H1 (cell line): ENCODE measurements around the gene RPL7A. TPM values are rescaled to one million over a fixed set of nuclear protein-coding genes. Genes with fewer than 3 reads are reported as not detected.

Experiments
- CHD2 ChIP-seq: IDR thresholded peaks from 2 replicates; pipeline ENCODE4 v1.6.1; 2012; ENCODE audit warnings: low read length, improper control_type of control experiment
- JUND ChIP-seq: IDR thresholded peaks from 2 replicates; pipeline ENCODE4 v1.6.1; 2011; ENCODE audit warnings: mild to moderate bottlenecking, improper control_type of control experiment, low read length
- SIX5 ChIP-seq: IDR thresholded peaks from 2 replicates; pipeline ENCODE4 v1.6.1; 2011; ENCODE audit warnings: mild to moderate bottlenecking, low read depth, low read length
- SUZ12 ChIP-seq: fragments of 200-600 bp; sonication (generic); IDR thresholded peaks from 2 replicates; pipeline ENCODE4 v1.6.1; 2012; ENCODE audit warnings: mild to moderate bottlenecking, inconsistent platforms, low read length, moderate library complexity, mixed read lengths
- TBP ChIP-seq: IDR thresholded peaks from 2 replicates; pipeline ENCODE4 v1.6.1; 2011; ENCODE audit warnings: low read depth, low read length, improper control_type of control experiment
- polyA plus RNA-seq, 7 experiments: library from polyadenylated mRNA; depleted of rRNA in 3 of 7; stranded (reverse) in 5 of 7; unstranded in 2 of 7; fragments of >200 nt in 5 of 7; fragments of 200-250 nt in 2 of 7; gene quantifications; 1 replicate in 5 of 7; 2 replicates in 1 of 7; 4 replicates in 1 of 7; pipeline versions ENCODE4 v1.2.1 to v1.2.3, GENCODE V29; 2011 to 2013; ENCODE audit warnings: missing spikeins in 2 of 7, mixed read lengths in 2 of 7
- total RNA-seq: library from RNA; stranded (reverse); fragmentation: NEBNext Ultra II Directional; extraction: Animal tissue kit (Norgen Biotek cat#: 25700); gene quantifications from 2 replicates; pipeline ENCODE4 v1.2.1, GENCODE V29; 2021
- TF ChIP-seq, protein P1 (sequence below): fragments of 300-600 bp; sonication (generic); IDR thresholded peaks from 2 replicates; pipeline ENCODE4 v1.7.1; 2012; ENCODE audit warnings: low read length, moderate library complexity, mild to moderate bottlenecking, inconsistent platforms; ENCODE audit not compliant: insufficient replicate concordance

Gene RPL7A
- total and polyA plus RNA-seq, 2 of the 8 experiments (the other 6 are each of a cell fraction or from before 2014, with no cell fraction given), result 2,578 to 2,783 TPM

GRCh38 chr9:133367778-133368177 lies 19.8 kb downstream of the RPL7A start (continued):
- TF ChIP-seq, protein P1, sequence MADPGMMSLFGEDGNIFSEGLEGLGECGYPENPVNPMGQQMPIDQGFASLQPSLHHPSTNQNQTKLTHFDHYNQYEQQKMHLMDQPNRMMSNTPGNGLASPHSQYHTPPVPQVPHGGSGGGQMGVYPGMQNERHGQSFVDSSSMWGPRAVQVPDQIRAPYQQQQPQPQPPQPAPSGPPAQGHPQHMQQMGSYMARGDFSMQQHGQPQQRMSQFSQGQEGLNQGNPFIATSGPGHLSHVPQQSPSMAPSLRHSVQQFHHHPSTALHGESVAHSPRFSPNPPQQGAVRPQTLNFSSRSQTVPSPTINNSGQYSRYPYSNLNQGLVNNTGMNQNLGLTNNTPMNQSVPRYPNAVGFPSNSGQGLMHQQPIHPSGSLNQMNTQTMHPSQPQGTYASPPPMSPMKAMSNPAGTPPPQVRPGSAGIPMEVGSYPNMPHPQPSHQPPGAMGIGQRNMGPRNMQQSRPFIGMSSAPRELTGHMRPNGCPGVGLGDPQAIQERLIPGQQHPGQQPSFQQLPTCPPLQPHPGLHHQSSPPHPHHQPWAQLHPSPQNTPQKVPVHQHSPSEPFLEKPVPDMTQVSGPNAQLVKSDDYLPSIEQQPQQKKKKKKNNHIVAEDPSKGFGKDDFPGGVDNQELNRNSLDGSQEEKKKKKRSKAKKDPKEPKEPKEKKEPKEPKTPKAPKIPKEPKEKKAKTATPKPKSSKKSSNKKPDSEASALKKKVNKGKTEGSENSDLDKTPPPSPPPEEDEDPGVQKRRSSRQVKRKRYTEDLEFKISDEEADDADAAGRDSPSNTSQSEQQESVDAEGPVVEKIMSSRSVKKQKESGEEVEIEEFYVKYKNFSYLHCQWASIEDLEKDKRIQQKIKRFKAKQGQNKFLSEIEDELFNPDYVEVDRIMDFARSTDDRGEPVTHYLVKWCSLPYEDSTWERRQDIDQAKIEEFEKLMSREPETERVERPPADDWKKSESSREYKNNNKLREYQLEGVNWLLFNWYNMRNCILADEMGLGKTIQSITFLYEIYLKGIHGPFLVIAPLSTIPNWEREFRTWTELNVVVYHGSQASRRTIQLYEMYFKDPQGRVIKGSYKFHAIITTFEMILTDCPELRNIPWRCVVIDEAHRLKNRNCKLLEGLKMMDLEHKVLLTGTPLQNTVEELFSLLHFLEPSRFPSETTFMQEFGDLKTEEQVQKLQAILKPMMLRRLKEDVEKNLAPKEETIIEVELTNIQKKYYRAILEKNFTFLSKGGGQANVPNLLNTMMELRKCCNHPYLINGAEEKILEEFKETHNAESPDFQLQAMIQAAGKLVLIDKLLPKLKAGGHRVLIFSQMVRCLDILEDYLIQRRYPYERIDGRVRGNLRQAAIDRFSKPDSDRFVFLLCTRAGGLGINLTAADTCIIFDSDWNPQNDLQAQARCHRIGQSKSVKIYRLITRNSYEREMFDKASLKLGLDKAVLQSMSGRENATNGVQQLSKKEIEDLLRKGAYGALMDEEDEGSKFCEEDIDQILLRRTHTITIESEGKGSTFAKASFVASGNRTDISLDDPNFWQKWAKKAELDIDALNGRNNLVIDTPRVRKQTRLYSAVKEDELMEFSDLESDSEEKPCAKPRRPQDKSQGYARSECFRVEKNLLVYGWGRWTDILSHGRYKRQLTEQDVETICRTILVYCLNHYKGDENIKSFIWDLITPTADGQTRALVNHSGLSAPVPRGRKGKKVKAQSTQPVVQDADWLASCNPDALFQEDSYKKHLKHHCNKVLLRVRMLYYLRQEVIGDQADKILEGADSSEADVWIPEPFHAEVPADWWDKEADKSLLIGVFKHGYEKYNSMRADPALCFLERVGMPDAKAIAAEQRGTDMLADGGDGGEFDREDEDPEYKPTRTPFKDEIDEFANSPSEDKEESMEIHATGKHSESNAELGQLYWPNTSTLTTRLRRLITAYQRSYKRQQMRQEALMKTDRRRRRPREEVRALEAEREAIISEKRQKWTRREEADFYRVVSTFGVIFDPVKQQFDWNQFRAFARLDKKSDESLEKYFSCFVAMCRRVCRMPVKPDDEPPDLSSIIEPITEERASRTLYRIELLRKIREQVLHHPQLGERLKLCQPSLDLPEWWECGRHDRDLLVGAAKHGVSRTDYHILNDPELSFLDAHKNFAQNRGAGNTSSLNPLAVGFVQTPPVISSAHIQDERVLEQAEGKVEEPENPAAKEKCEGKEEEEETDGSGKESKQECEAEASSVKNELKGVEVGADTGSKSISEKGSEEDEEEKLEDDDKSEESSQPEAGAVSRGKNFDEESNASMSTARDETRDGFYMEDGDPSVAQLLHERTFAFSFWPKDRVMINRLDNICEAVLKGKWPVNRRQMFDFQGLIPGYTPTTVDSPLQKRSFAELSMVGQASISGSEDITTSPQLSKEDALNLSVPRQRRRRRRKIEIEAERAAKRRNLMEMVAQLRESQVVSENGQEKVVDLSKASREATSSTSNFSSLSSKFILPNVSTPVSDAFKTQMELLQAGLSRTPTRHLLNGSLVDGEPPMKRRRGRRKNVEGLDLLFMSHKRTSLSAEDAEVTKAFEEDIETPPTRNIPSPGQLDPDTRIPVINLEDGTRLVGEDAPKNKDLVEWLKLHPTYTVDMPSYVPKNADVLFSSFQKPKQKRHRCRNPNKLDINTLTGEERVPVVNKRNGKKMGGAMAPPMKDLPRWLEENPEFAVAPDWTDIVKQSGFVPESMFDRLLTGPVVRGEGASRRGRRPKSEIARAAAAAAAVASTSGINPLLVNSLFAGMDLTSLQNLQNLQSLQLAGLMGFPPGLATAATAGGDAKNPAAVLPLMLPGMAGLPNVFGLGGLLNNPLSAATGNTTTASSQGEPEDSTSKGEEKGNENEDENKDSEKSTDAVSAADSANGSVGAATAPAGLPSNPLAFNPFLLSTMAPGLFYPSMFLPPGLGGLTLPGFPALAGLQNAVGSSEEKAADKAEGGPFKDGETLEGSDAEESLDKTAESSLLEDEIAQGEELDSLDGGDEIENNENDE, result no peak
- TF ChIP-seq JUND (no peak), TBP (no peak), SUZ12 (no peak), SIX5 (no peak), CHD2 (no peak)
- TF ChIP-seq, all 59 proteins: peak for 0
